HL-60 (cell line): ENCODE measurements around the gene CPNE4.

Source experiments
- CTCF ChIP-seq: IDR thresholded peaks from one replicate; pipeline ENCODE4 v1.5.1; 2011; ENCODE audit warnings: low read length, control low read depth, inconsistent platforms; ENCODE audit not compliant: insufficient read depth
- GABPA ChIP-seq: IDR thresholded peaks from 2 replicates; pipeline ENCODE4 v1.6.1; 2012; ENCODE audit warnings: low read depth
- POLR2AphosphoS5 ChIP-seq: IDR thresholded peaks from 2 replicates; pipeline ENCODE4 v1.6.1; 2012; ENCODE audit warnings: low read depth
- SPI1 ChIP-seq: IDR thresholded peaks from 2 replicates; pipeline ENCODE4 v1.6.1; 2012; ENCODE audit warnings: low read depth, mild to moderate bottlenecking, borderline replicate concordance
- TF ChIP-seq, protein P1 (sequence below): IDR thresholded peaks from 2 replicates; pipeline ENCODE4 v1.6.1; 2012; ENCODE audit warnings: low read depth; ENCODE audit not compliant: insufficient replicate concordance

DNA sequence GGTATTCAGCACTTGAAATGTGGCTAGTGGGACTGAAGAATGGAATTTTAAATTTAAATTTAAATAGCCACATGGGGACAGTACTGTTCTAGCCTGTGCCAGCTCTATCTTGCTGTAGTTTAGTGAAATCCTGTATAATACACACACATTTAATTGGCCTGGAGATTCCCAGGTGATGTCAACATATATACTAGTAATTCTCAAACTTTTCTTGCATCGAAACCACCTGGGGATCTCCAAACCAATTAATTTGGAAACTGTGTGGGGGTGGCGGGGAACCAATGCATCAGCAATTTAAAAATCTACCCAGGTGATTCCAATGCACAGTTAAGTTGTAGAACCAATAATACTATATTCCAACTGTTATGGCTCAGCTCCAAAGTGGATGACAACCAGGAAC lies 303.1 kb downstream of the CPNE4 start:
- TF ChIP-seq CTCF (no peak), POLR2AphosphoS5 (no peak), SPI1 (no peak), GABPA (no peak)
- TF ChIP-seq, protein P1, sequence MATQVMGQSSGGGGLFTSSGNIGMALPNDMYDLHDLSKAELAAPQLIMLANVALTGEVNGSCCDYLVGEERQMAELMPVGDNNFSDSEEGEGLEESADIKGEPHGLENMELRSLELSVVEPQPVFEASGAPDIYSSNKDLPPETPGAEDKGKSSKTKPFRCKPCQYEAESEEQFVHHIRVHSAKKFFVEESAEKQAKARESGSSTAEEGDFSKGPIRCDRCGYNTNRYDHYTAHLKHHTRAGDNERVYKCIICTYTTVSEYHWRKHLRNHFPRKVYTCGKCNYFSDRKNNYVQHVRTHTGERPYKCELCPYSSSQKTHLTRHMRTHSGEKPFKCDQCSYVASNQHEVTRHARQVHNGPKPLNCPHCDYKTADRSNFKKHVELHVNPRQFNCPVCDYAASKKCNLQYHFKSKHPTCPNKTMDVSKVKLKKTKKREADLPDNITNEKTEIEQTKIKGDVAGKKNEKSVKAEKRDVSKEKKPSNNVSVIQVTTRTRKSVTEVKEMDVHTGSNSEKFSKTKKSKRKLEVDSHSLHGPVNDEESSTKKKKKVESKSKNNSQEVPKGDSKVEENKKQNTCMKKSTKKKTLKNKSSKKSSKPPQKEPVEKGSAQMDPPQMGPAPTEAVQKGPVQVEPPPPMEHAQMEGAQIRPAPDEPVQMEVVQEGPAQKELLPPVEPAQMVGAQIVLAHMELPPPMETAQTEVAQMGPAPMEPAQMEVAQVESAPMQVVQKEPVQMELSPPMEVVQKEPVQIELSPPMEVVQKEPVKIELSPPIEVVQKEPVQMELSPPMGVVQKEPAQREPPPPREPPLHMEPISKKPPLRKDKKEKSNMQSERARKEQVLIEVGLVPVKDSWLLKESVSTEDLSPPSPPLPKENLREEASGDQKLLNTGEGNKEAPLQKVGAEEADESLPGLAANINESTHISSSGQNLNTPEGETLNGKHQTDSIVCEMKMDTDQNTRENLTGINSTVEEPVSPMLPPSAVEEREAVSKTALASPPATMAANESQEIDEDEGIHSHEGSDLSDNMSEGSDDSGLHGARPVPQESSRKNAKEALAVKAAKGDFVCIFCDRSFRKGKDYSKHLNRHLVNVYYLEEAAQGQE = no peak
